ENCODE measurements around the gene PISD. TPM values are rescaled to one million over a fixed set of nuclear protein-coding genes. Genes with fewer than 3 reads are reported as not detected.

PISD gene
- total RNA-seq, 4 donors from 2014 or later: 15.3 to 19.0 (median 18.5) TPM

- no peak overlapping the region for H3K4me3 ChIP-seq
- in situ Hi-C loops (cut with MboI; ENCODE audit: low sequenced_read_pairs in 4 of 4) (no loop called here), intact Hi-C loops (cut with DNase I; ENCODE audit: low total_unique reads) (no loop called here)
- H3K27ac ChIP-seq: no peak overlapping the region
- no peaks in the 10 kb centered on the region for H3K4me1 ChIP-seq
- DNase-seq (no peak), ATAC-seq (no peak)
- H3K36me3 ChIP-seq: peaks cover 0 to 7% of the 10 kb centered on the region in 2 donors
- H3K9me3 ChIP-seq: no peaks in the 10 kb centered on the region
- H3K27me3 ChIP-seq: no peaks in the 10 kb centered on the region
- no peak for TF ChIP-seq POLR2A (IDR thresholded peaks at IDR 0.05)
- TF ChIP-seq, protein P1, sequence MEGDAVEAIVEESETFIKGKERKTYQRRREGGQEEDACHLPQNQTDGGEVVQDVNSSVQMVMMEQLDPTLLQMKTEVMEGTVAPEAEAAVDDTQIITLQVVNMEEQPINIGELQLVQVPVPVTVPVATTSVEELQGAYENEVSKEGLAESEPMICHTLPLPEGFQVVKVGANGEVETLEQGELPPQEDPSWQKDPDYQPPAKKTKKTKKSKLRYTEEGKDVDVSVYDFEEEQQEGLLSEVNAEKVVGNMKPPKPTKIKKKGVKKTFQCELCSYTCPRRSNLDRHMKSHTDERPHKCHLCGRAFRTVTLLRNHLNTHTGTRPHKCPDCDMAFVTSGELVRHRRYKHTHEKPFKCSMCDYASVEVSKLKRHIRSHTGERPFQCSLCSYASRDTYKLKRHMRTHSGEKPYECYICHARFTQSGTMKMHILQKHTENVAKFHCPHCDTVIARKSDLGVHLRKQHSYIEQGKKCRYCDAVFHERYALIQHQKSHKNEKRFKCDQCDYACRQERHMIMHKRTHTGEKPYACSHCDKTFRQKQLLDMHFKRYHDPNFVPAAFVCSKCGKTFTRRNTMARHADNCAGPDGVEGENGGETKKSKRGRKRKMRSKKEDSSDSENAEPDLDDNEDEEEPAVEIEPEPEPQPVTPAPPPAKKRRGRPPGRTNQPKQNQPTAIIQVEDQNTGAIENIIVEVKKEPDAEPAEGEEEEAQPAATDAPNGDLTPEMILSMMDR (IDR thresholded peaks at IDR 0.05 in 4 of 5, conservative IDR thresholded peaks at IDR 0.05 in 1 of 5): no peak
Observed at GRCh38 chr22:31584804-31585160, 77.2 kb downstream of the PISD start.

DNA sequence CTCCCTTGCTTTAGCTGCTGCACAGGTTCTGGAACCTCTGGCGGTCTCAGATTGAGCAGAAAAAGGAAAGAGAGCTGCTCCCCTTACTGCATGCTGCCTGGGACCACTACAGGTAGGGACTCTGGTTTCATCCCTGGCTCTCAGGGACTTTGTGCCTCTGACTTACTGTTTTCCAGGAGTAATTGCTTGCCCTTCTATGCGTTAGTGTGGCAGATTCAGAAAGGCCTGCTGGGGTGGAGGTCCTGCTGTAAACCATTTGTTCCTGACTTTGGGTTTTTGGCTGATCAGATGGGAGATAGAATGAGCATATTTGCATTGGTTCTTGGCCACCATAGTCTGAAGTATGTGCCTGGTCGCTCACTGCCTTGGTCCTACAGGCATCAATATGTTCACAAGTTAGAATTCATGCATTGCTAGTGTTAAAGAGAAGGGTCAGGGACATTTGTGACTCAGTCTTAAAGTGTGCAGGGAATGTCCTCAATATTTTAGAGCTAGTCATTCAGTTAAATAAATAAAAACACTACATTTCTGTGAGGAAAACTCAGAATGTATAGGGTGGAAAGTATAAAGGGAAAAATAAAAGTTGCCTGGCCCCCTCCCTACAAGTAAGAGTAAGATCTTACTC, 78.0 kb downstream of the PISD start:
- TF ChIP-seq, protein P1 (IDR thresholded peaks at IDR 0.05 in 4 of 5, conservative IDR thresholded peaks at IDR 0.05 in 1 of 5): no peak
- TF ChIP-seq POLR2A (IDR thresholded peaks at IDR 0.05): no peak
- no peaks in the 10 kb centered on the region for H3K9me3 ChIP-seq
- H3K36me3 ChIP-seq: peaks cover 0 to 7% of the 10 kb centered on the region in 2 donors
- H3K27ac ChIP-seq: no peak overlapping the region
- H3K4me1 ChIP-seq: no peaks in the 10 kb centered on the region
- intact Hi-C loops (cut with DNase I; ENCODE audit: low total_unique reads): no loop called here
- ATAC-seq (no peak), DNase-seq (no peak)
- in situ Hi-C loops (cut with MboI; ENCODE audit: low sequenced_read_pairs in 4 of 4): no loop called here
- no peaks in the 10 kb centered on the region for H3K27me3 ChIP-seq
- H3K4me3 ChIP-seq: no peak overlapping the region

DNA sequence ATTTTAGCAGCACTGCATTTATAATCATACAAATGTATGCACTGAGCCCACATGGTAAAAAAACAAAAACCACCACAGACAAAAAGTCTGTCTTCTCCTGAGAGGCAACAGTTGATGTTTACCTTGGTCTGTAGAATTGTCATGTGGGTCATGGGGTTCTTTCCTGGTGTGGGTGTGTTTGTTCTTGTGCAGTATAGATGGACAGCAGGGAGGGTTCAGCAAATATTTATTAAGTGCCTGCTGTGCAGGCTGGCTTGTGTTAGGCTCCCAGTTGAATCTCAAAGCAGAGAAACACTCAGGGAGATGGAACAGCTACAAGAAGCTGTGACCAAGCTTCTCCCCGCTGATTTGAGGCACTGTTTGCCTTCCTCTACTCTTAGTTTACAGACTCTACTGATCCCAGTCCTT, 82.2 kb downstream of the PISD start:
- Histone ChIP-seq H3K27ac (no peak overlapping the region), H3K4me1 (no peaks in the 10 kb centered on the region), H3K27me3 (no peaks in the 10 kb centered on the region), H3K4me3 (no peak overlapping the region), H3K9me3 (no peaks in the 10 kb centered on the region), H3K36me3 (no peaks in the 10 kb centered on the region)
- in situ Hi-C loops (cut with MboI; ENCODE audit: low sequenced_read_pairs in 4 of 4): no loop called here
- TF ChIP-seq, protein P1 (IDR thresholded peaks at IDR 0.05 in 4 of 5, conservative IDR thresholded peaks at IDR 0.05 in 1 of 5): no peak
- TF ChIP-seq POLR2A (IDR thresholded peaks at IDR 0.05): no peak
- DNase-seq (no peak), ATAC-seq (no peak)
- intact Hi-C loops (cut with DNase I; ENCODE audit: low total_unique reads): no loop called here

- Histone ChIP-seq H3K27me3 (no peaks in the 10 kb centered on the region), H3K4me3 (no peak overlapping the region), H3K36me3 (no peaks in the 10 kb centered on the region), H3K27ac (no peak overlapping the region), H3K4me1 (no peaks in the 10 kb centered on the region), H3K9me3 (no peaks in the 10 kb centered on the region)
- TF ChIP-seq, protein P1 (IDR thresholded peaks at IDR 0.05 in 4 of 5, conservative IDR thresholded peaks at IDR 0.05 in 1 of 5): no peak
- TF ChIP-seq POLR2A (IDR thresholded peaks at IDR 0.05): no peak
- intact Hi-C loops (cut with DNase I; ENCODE audit: low total_unique reads) (no loop called here), in situ Hi-C loops (cut with MboI; ENCODE audit: low sequenced_read_pairs in 4 of 4) (no loop called here)
- DNase-seq (no peak), ATAC-seq (no peak)
Observed at GRCh38 chr22:31578171-31578570, 83.8 kb downstream of the PISD start.

DNA sequence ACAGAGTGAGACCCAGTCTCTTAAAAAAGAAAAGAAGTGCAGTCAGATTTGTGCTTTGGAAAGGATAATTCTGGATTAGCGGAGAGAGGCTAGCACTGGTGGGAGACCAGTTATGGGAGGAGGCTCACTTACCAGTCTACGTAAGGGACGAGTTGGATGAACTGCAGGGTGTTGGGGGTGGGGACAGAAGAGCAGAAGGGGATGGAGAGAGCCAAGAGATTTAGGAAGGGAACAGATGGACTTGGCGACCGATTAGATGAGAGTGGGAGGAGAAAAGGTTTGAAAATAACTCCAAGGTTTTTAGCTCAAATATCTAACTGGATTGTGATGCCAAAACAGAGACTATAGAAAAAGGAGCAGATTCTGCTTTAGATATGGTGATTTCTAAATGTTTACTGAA, 84.3 kb downstream of the PISD start:
- H3K36me3 ChIP-seq: no peaks in the 10 kb centered on the region
- no peak overlapping the region for H3K27ac ChIP-seq
- intact Hi-C loops (cut with DNase I; ENCODE audit: low total_unique reads) (no loop called here), in situ Hi-C loops (cut with MboI; ENCODE audit: low sequenced_read_pairs in 4 of 4) (no loop called here)
- H3K4me3 ChIP-seq: no peak overlapping the region
- H3K9me3 ChIP-seq: no peaks in the 10 kb centered on the region
- DNase-seq: no peak
- no peak for ATAC-seq
- no peak for TF ChIP-seq POLR2A (IDR thresholded peaks at IDR 0.05)
- TF ChIP-seq, protein P1 (IDR thresholded peaks at IDR 0.05 in 4 of 5, conservative IDR thresholded peaks at IDR 0.05 in 1 of 5): no peak
- H3K4me1 ChIP-seq: no peaks in the 10 kb centered on the region
- no peaks in the 10 kb centered on the region for H3K27me3 ChIP-seq
